ENCODE results near the gene ERN1. TPM values are rescaled to one million over a fixed set of nuclear protein-coding genes. Genes with fewer than 3 reads are reported as not detected.
A peak's percentile ranks its signal among the peaks of the same experiment; 100 is the strongest.

ERN1 gene
- total and polyA plus RNA-seq, 2 of the 13 experiments (the other 11 are each of a cell fraction or from before 2014, with no cell fraction given) = 6.0 to 12.7 TPM

GRCh38 chr17:64155751-64156544 is 26.0 kb upstream of the ERN1 start (continued):
- TF ChIP-seq GPBP1L1 (CRISPR knock-in tag; IDR thresholded peaks at IDR 0.05) (no peak), NPAS2 (CRISPR knock-in tag; IDR thresholded peaks at IDR 0.05; ENCODE audit: borderline replicate concordance) (no peak), KLF12 (CRISPR knock-in tag; IDR thresholded peaks at IDR 0.05; ENCODE audit: borderline replicate concordance) (no peak), STAT6 (CRISPR knock-in tag; IDR thresholded peaks at IDR 0.05; ENCODE audit: borderline replicate concordance) (peak; percentile 84; the same call in 1 of the 2 replicates), MYPOP (CRISPR knock-in tag; IDR thresholded peaks at IDR 0.05) (no peak), RXRB (CRISPR knock-in tag; IDR thresholded peaks at IDR 0.05; ENCODE audit: borderline replicate concordance) (peak; percentile 71), ARID3A (IDR thresholded peaks at IDR 0.05; ENCODE audit: low read depth, low read length) (0 out of 2 replicates have a peak, but pooled peaks have one; percentile 42), IKZF5 (CRISPR knock-in tag; IDR thresholded peaks at IDR 0.05) (peak; percentile 79), REPIN1 (CRISPR knock-in tag; IDR thresholded peaks at IDR 0.05; ENCODE audit: borderline replicate concordance, low read depth) (peak; percentile 92), SMAD1 (CRISPR knock-in tag; IDR thresholded peaks at IDR 0.05; ENCODE audit: borderline replicate concordance, low read depth) (peak; percentile 83; the same call in 1 of the 2 replicates), ZNF674 (CRISPR knock-in tag; IDR thresholded peaks at IDR 0.05; ENCODE audit: low read depth) (no peak), ETS1 (CRISPR knock-in tag; IDR thresholded peaks at IDR 0.05) (no peak), ZNF784 (CRISPR knock-in tag; IDR thresholded peaks at IDR 0.05; ENCODE audit: borderline replicate concordance) (no peak), NFKB2 (CRISPR knock-in tag; IDR thresholded peaks at IDR 0.05; ENCODE audit: borderline replicate concordance) (peak; percentile 12; the same call in 1 of the 2 replicates), ATAD3A (CRISPR knock-in tag; IDR thresholded peaks at IDR 0.05) (no peak; the same call in 1 of the 2 replicates), KDM6A (CRISPR knock-in tag; IDR thresholded peaks at IDR 0.05; ENCODE audit: low read depth) (peak; percentile 44; the same call in 1 of the 2 replicates), ERF (CRISPR knock-in tag; IDR thresholded peaks at IDR 0.05) (peak; percentile 94; the same call in 1 of the 2 replicates), MAFF (IDR thresholded peaks at IDR 0.05; ENCODE audit: low read depth, low read length) (no peak)

Measured in HepG2 (cell line).